ENCODE measurements around the gene P3H3.

Gene P3H3

DNA sequence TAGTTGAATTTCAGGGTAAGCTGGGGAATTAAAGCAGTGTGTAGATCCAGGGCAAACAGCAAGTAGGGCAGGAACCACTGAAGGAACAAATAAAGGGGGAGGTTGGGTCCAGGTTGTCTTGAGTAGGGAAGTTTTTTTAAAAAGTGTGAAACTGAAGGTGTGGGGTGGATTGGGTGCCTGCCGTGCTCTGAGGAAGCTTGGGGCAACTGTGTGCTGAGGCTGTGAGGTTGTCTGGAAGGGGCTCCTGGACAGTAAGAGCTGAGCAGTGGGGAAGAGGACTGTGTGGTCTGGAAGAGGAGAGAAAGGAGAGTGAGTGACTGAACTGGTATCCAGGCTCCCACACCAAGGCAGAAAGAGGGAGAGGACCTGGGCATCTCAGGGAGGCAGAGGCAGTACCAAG is 17.4 kb upstream of the P3H3 start:
- H3K27ac ChIP-seq: no peak overlapping the region
- no peaks in the 10 kb centered on the region for H3K9me3 ChIP-seq (ENCODE audit: severe bottlenecking)

DNA sequence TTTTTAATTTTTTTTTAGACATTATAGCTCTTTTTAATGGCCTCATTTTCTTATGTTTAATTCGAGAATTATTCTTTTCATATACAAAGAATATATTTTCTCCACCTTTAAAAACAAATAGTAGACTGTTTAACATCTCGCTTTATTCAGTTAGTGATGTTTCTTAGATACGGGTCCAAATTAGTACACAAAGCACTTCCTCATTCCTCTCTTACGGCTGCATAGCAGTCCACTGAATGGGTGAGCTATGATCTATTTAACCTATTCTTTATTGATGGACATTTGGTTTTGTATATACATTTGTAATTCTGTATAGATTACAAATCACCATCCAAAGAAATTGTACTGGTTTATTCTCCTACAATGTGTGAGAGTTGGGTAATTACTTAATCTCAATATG is 14.8 kb upstream of the P3H3 start:
- no peak for TF ChIP-seq CTCF (IDR thresholded peaks at IDR 0.05; ENCODE audit: low read depth, low read length)
- Histone ChIP-seq H3K27ac (no peak overlapping the region), H3K36me3 (no peaks in the 10 kb centered on the region), H3K27me3 (ENCODE audit: insufficient read depth, low read depth, severe bottlenecking) (no peaks in the 10 kb centered on the region), H3K4me3 (ENCODE audit: low read depth, low read length) (no peak overlapping the region), H3K9me3 (ENCODE audit: severe bottlenecking) (no peaks in the 10 kb centered on the region)
- no peak for DNase-seq

More for the DNA sequence above, 17.4 kb upstream of the P3H3 start:
- TF ChIP-seq CTCF (IDR thresholded peaks at IDR 0.05; ENCODE audit: low read depth, low read length): no peak
- no peak for DNase-seq
- H3K4me3 ChIP-seq (ENCODE audit: low read depth, low read length): no peak overlapping the region
- no peaks in the 10 kb centered on the region for H3K36me3 ChIP-seq
- no peaks in the 10 kb centered on the region for H3K27me3 ChIP-seq (ENCODE audit: insufficient read depth, low read depth, severe bottlenecking)

- TF ChIP-seq CTCF (IDR thresholded peaks at IDR 0.05; ENCODE audit: low read depth, low read length): no peak
- no peaks in the 10 kb centered on the region for H3K27me3 ChIP-seq (ENCODE audit: insufficient read depth, low read depth, severe bottlenecking)
- H3K4me3 ChIP-seq (ENCODE audit: low read depth, low read length): no peak overlapping the region
- H3K9me3 ChIP-seq (ENCODE audit: severe bottlenecking): no peaks in the 10 kb centered on the region
- no peaks in the 10 kb centered on the region for H3K36me3 ChIP-seq
- DNase-seq: no peak
- no peak overlapping the region for H3K27ac ChIP-seq
Observed at GRCh38 chr12:6816598-6816997, 11.6 kb upstream of the P3H3 start.

GRCh38 chr12:6817098-6817497 is 11.1 kb upstream of the P3H3 start:
- no peak overlapping the region for H3K27ac ChIP-seq
- H3K4me3 ChIP-seq (ENCODE audit: low read depth, low read length): no peak overlapping the region
- no peaks in the 10 kb centered on the region for H3K9me3 ChIP-seq (ENCODE audit: severe bottlenecking)
- no peak for DNase-seq
- no peak for TF ChIP-seq CTCF (IDR thresholded peaks at IDR 0.05; ENCODE audit: low read depth, low read length)
- no peaks in the 10 kb centered on the region for H3K27me3 ChIP-seq (ENCODE audit: insufficient read depth, low read depth, severe bottlenecking)
- H3K36me3 ChIP-seq: no peaks in the 10 kb centered on the region

DNA sequence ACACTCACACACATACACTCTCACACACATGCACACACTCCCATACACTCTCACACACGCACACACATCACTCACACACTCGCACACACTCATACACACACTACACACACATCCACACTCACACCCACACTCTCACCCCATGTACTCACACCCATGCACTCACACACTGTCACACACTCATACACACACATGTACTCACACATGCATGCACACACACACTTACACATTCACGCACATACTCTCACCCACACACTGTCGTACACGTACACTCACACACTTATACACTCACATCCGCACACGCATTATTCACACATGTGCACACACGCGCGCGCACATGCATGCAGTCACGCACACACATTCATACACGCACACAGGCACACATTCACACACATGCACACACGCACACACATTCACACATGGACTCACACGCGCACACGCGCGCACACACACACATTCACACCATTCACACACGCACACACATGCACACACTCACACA is 10.5 kb upstream of the P3H3 start:
- no peak for TF ChIP-seq CTCF (IDR thresholded peaks at IDR 0.05; ENCODE audit: low read depth, low read length)
- Histone ChIP-seq H3K9me3 (ENCODE audit: severe bottlenecking) (no peaks in the 10 kb centered on the region), H3K4me3 (ENCODE audit: low read depth, low read length) (no peak overlapping the region), H3K36me3 (no peaks in the 10 kb centered on the region), H3K27ac (no peak overlapping the region), H3K27me3 (ENCODE audit: insufficient read depth, low read depth, severe bottlenecking) (no peaks in the 10 kb centered on the region)
- no peak for DNase-seq

GRCh38 chr12:6818222-6818621 is 10.0 kb upstream of the P3H3 start:
- H3K4me3 ChIP-seq (ENCODE audit: low read depth, low read length): no peak overlapping the region
- H3K27me3 ChIP-seq (ENCODE audit: insufficient read depth, low read depth, severe bottlenecking): no peaks in the 10 kb centered on the region
- no peaks in the 10 kb centered on the region for H3K36me3 ChIP-seq
- TF ChIP-seq CTCF (IDR thresholded peaks at IDR 0.05; ENCODE audit: low read depth, low read length): no peak
- H3K27ac ChIP-seq: no peak overlapping the region
- H3K9me3 ChIP-seq (ENCODE audit: severe bottlenecking): no peaks in the 10 kb centered on the region
- peak; percentile 35 for DNase-seq
